ENCODE data around the gene NR6A1.

The NR6A1 gene

GRCh38 chr9:124481115-124481514 lies 290.0 kb downstream of the NR6A1 start:
- no peak for DNase-seq

- no peak for DNase-seq
Observed at GRCh38 chr9:124480621-124480981, 290.5 kb downstream of the NR6A1 start.

GRCh38 chr9:124479947-124480620 lies 291.0 kb downstream of the NR6A1 start:
- no peak for DNase-seq

GRCh38 chr9:124479371-124479770 lies 291.7 kb downstream of the NR6A1 start:
- no peak for DNase-seq

GRCh38 chr9:124478354-124478753 lies 292.8 kb downstream of the NR6A1 start:
- no peak for DNase-seq

- DNase-seq: no peak
Observed at GRCh38 chr9:124477648-124478285, 293.3 kb downstream of the NR6A1 start.

- no peak for DNase-seq
Observed at GRCh38 chr9:124477211-124477647, 293.9 kb downstream of the NR6A1 start.

- no peak for DNase-seq
Observed at GRCh38 chr9:124475868-124476690, 295.0 kb downstream of the NR6A1 start.

GRCh38 chr9:124475158-124475867 lies 295.8 kb downstream of the NR6A1 start:
- DNase-seq: no peak

- DNase-seq: no peak
Observed at GRCh38 chr9:124474151-124474550, 297.0 kb downstream of the NR6A1 start.

GRCh38 chr9:124473310-124473709 lies 297.8 kb downstream of the NR6A1 start:
- no peak for DNase-seq

GRCh38 chr9:124472770-124473169 lies 298.3 kb downstream of the NR6A1 start:
- DNase-seq: no peak

- DNase-seq: no peak
Observed at GRCh38 chr9:124471761-124472160, 299.4 kb downstream of the NR6A1 start.

GRCh38 chr9:124470726-124471125 lies 300.4 kb downstream of the NR6A1 start:
- no peak for DNase-seq

- DNase-seq: no peak
Observed at GRCh38 chr9:124470306-124470705, 300.8 kb downstream of the NR6A1 start.

- DNase-seq: no peak
Observed at GRCh38 chr9:124469011-124469832, 301.9 kb downstream of the NR6A1 start.

- DNase-seq: no peak
Observed at GRCh38 chr9:124468061-124468740, 302.9 kb downstream of the NR6A1 start.

- no peak for DNase-seq
Observed at GRCh38 chr9:124467410-124468060, 303.6 kb downstream of the NR6A1 start.

Measured in stimulated activated naive CD4-positive, alpha-beta T cell (primary cell).